HepG2 (cell line): ENCODE data around the gene POLE. TPM values are rescaled to one million over a fixed set of nuclear protein-coding genes. Genes with fewer than 3 reads are reported as not detected.

Experiments used
- ATAC-seq: fragments of 200-7000 bp; cut with Tn5 transposase; 3 replicates; pipeline ENCODE4 v1.9.1; 2020; ENCODE audit warnings: mild to moderate bottlenecking, moderate library complexity
- BruUV-seq: library from RNA; stranded (reverse); fragments of 400-500 nt; replicated peaks from 2 replicates; lab custom pipeline; 2021; lab: Mats Ljungman, UMichigan
- CTCF ChIA-PET: fragments of 300-600 bp; formaldehyde crosslinking; extraction: SDS; loops from one replicate; lab custom pipeline; 2021; ENCODE audit warnings: low total read pairs, inconsistent platforms, low intra/inter-chr PET ratio; lab: Yijun Ruan, JAX
- POLR2A ChIA-PET: fragments of 350-600 bp; sonication (Branson Sonifier 250); formaldehyde crosslinking; loops from one replicate; lab custom pipeline; 2020; ENCODE audit warnings: antibody characterized with exemption, inconsistent platforms; lab: Yijun Ruan, JAX
- DNase-seq: peaks from one replicate; pipeline ENCODE4 v3.0.0-alpha.2; 2015; ENCODE audit warnings: low spot score
- FAIRE-seq: peaks from 3 replicates; lab custom pipeline; 2011; peaks lifted over from hg19 to GRCh38; lab: Jason Lieb, UNC
- H2AFZ ChIP-seq: one replicate; pipeline ENCODE4 v1.6.1; 2011; ENCODE audit warnings: low read length, inconsistent platforms
- H3K27ac ChIP-seq: fragments of 300-600 bp; 3 replicates; pipeline ENCODE4 v1.8.0; 2011; ENCODE audit warnings: mixed run types, mild to moderate bottlenecking, mixed read lengths, low read length, inconsistent platforms; ENCODE audit not compliant: insufficient read depth; ENCODE audit errors: extremely low read length
- H3K27me3 ChIP-seq, 2 experiments: fragments of 200-600 bp in 1 of 2; 2 replicates in 1 of 2; 3 replicates in 1 of 2; pipeline versions ENCODE4 v1.6.0 to v1.8.0; 2011; ENCODE audit warnings: low read length in 2 of 2, mild to moderate bottlenecking in 2 of 2, moderate library complexity in 2 of 2, inconsistent platforms in 1 of 2; ENCODE audit not compliant: insufficient read depth in 2 of 2, control insufficient read depth in 1 of 2
- H3K36me3 ChIP-seq, 2 experiments: fragments of 200-600 bp in 1 of 2; replicated peaks in 1 of 2; 2 replicates in 1 of 2; 3 replicates in 1 of 2; pipeline versions ENCODE4 v1.5.1 to v1.8.0; 2011; ENCODE audit warnings: low read length in 2 of 2, inconsistent platforms in 1 of 2; ENCODE audit not compliant: insufficient read depth in 2 of 2, control insufficient read depth in 1 of 2
- H3K4me1 ChIP-seq: 2 replicates; pipeline ENCODE4 v1.5.1; 2012; ENCODE audit warnings: low read length, inconsistent platforms; ENCODE audit not compliant: insufficient read depth
- H3K4me2 ChIP-seq: 2 replicates; pipeline ENCODE4 v1.6.0; 2011; ENCODE audit warnings: low read depth, low read length, inconsistent platforms
- H3K4me3 ChIP-seq, 3 experiments: fragments of 200-600 bp in 1 of 3; sonication (generic), shearing (Covaris generic) in 1 of 3; replicated peaks in 1 of 3; 2 replicates each; pipeline ENCODE4 v1.5.1; 2011 to 2016; ENCODE audit warnings: low read length in 3 of 3, inconsistent platforms in 2 of 3, low read depth in 2 of 3, mild to moderate bottlenecking in 2 of 3, control low read depth in 1 of 3, mixed read lengths in 1 of 3; ENCODE audit not compliant: insufficient read depth in 1 of 3
- H3K79me2 ChIP-seq: one replicate; pipeline ENCODE4 v1.6.1; 2011; ENCODE audit warnings: low read length, inconsistent platforms; ENCODE audit not compliant: insufficient read depth
- H3K9ac ChIP-seq: 2 replicates; pipeline ENCODE4 v1.6.0; 2011; ENCODE audit warnings: mild to moderate bottlenecking, low read depth, low read length, inconsistent platforms; ENCODE audit not compliant: insufficient read depth
- H3K9me3 ChIP-seq: 2 replicates; pipeline ENCODE4 v1.5.1; 2012; ENCODE audit warnings: mild to moderate bottlenecking, low read length
- H4K20me1 ChIP-seq: 2 replicates; pipeline ENCODE4 v1.6.0; 2011; ENCODE audit warnings: inconsistent platforms, mild to moderate bottlenecking, low read length, moderate library complexity; ENCODE audit not compliant: insufficient read depth
- HNRNPK ChIP-seq: fragments of 200-400 bp; formaldehyde crosslinking; IDR thresholded peaks from 2 replicates; pipeline ENCODE4 v1.6.1; 2018; ENCODE audit warnings: low read length, low read depth, moderate library complexity, mild to moderate bottlenecking; ENCODE audit not compliant: poor library complexity, severe bottlenecking
- HNRNPL ChIP-seq: fragments of 200-400 bp; formaldehyde crosslinking; IDR thresholded peaks from 2 replicates; pipeline ENCODE4 v1.6.1; 2017; ENCODE audit warnings: mild to moderate bottlenecking, low read depth, low read length
- NFIC ChIP-seq: IDR thresholded peaks from 2 replicates; pipeline ENCODE4 v1.6.1; 2012; ENCODE audit warnings: mild to moderate bottlenecking, low read length, inconsistent platforms
- NR2C2 ChIP-seq: sonication (generic); formaldehyde crosslinking; IDR thresholded peaks from 2 replicates; pipeline ENCODE4 v1.4.0; 2020; ENCODE audit warnings: missing genetic modification reagents, mild to moderate bottlenecking, moderate library complexity, borderline replicate concordance
- PCBP1 ChIP-seq: fragments of 200-400 bp; formaldehyde crosslinking; IDR thresholded peaks from 2 replicates; pipeline ENCODE4 v1.6.1; 2017; ENCODE audit warnings: mild to moderate bottlenecking, low read depth, low read length, borderline replicate concordance
- PCBP2 ChIP-seq: fragments of 200-400 bp; formaldehyde crosslinking; optimal IDR thresholded peaks from 2 replicates; pipeline ENCODE3; 2018; ENCODE audit warnings: low read length, low read depth; ENCODE audit not compliant: poor library complexity, severe bottlenecking
- RBM22 ChIP-seq: fragments of 200-400 bp; formaldehyde crosslinking; optimal IDR thresholded peaks from 2 replicates; pipeline ENCODE3; 2017; ENCODE audit warnings: mild to moderate bottlenecking, low read length, moderate library complexity
- SALL2 ChIP-seq: sonication (generic); formaldehyde crosslinking; IDR thresholded peaks from 2 replicates; pipeline ENCODE4 v1.8.1; 2023; ENCODE audit warnings: mild to moderate bottlenecking, missing genetic modification reagents, inconsistent platforms
- TBL1XR1 ChIP-seq: fragments of 150-350 bp; IDR thresholded peaks from 2 replicates; pipeline ENCODE4 v1.6.1; 2014; ENCODE audit warnings: borderline replicate concordance, low read length; ENCODE audit not compliant: partially characterized antibody
- ZFY ChIP-seq: sonication (generic); formaldehyde crosslinking; IDR thresholded peaks from 2 replicates; pipeline ENCODE4 v1.4.0; 2020; ENCODE audit warnings: missing genetic modification reagents
- ZNF674 ChIP-seq: sonication (generic); formaldehyde crosslinking; IDR thresholded peaks from 2 replicates; pipeline ENCODE4 v1.5.0; 2020; ENCODE audit warnings: low read depth, mild to moderate bottlenecking, missing genetic modification reagents
- ZNF761 ChIP-seq: sonication (generic); formaldehyde crosslinking; conservative IDR thresholded peaks from 2 replicates; pipeline ENCODE4 v1.4.0; 2020; ENCODE audit warnings: mild to moderate bottlenecking, missing genetic modification reagents
- WGBS: methylation state at CpG from one replicate; pipeline ENCODE4 v1.1.6; 2017; ENCODE audit warnings: low lambda C conversion rate; 5-methylcytosine and 5-hydroxymethylcytosine counted together
- in situ Hi-C: cut with HindIII; loops from 2 replicates; pipeline ENCODE4 v1.10.0; 2017; ENCODE audit warnings: low pct_unique_long_range_greater_than_20kb; ENCODE audit not compliant: extremely low pct_ligation_motif_present
- intact Hi-C: fragments of 100-400 bp; cut with micrococcal nuclease; formaldehyde crosslinking; loops from one replicate; pipeline ENCODE4 v1.10.0; 2022; ENCODE audit not compliant: unreplicated experiment
- polyA plus RNA-seq, 8 experiments: library from polyadenylated mRNA; depleted of rRNA in 3 of 8; stranded (reverse) in 7 of 8; unstranded in 1 of 8; fragments of >200 nt; fragmentation: Illumina TruSeq in 4 of 8; extraction: Trizol in 4 of 8; gene quantifications; 2 replicates each; pipeline versions ENCODE4 v1.2.1 to v1.2.3, GENCODE V29; 2011 to 2016; ENCODE audit warnings: low read depth in 4 of 8, missing spikeins in 1 of 8, mixed read lengths in 1 of 8; ENCODE audit not compliant: insufficient read depth in 1 of 8
- total RNA-seq, 5 experiments: library from RNA; depleted of rRNA; stranded (reverse); fragments of >200 nt; fragmentation: Illumina TruSeq; extraction: Trizol; gene quantifications; 2 replicates each; pipeline ENCODE4 v1.2.3, GENCODE V29; 2016; ENCODE audit warnings: low read depth in 1 of 5
- TF ChIP-seq, protein P1 (sequence below): sonication (generic); formaldehyde crosslinking; IDR thresholded peaks from 2 replicates; pipeline ENCODE4 v1.4.0; 2020; ENCODE audit warnings: missing genetic modification reagents; ENCODE audit errors: not compliant biosample characterization
- TF ChIP-seq, protein P2 (sequence below): sonication (generic); formaldehyde crosslinking; IDR thresholded peaks from 2 replicates; pipeline ENCODE4 v1.4.0; 2020; ENCODE audit warnings: missing genetic modification reagents
- TF ChIP-seq, protein P3 (sequence below): sonication (generic); formaldehyde crosslinking; IDR thresholded peaks from 2 replicates; pipeline ENCODE4 v1.5.1; 2020; ENCODE audit warnings: missing genetic modification reagents, mild to moderate bottlenecking, borderline replicate concordance

The POLE gene
- total and polyA plus RNA-seq, 2 of the 13 experiments (the other 11 are each of a cell fraction or from before 2014, with no cell fraction given): 25.3 to 52.2 TPM

DNA sequence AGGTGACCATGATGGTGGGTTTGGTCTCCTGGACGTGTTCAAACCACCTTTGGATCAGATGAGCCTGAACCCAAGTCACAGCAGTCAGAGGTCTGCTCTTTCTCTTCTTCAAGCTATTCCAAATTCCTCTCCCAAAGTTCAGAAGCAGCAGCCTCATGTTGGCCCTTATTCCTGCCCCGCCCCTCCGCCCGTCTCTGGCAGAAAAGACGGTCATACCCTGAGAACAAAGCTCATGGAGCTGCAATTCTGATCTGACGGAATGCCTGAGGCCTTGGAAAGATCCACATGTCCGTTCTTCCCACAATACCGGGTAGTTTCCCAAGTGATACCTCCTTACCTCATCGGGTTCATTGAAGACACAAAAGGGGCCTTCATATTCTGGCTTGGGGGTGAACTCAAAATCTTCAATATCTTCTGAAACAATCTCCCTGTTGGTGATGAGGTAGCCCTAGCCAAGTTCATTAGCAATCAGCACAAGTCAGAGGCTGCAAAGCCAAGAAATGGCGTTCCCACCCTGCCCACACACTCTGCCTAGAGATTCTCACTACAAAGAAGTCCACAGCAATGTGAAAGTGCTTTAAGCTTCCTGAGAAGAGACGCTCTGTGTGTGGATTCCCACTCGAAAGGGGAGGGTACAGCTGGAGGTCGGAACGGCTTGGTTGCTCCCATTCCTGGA, 11.2 kb downstream of the POLE start (continued):
- TF ChIP-seq TBL1XR1 (no peak), ZNF761 (no peak)

DNA sequence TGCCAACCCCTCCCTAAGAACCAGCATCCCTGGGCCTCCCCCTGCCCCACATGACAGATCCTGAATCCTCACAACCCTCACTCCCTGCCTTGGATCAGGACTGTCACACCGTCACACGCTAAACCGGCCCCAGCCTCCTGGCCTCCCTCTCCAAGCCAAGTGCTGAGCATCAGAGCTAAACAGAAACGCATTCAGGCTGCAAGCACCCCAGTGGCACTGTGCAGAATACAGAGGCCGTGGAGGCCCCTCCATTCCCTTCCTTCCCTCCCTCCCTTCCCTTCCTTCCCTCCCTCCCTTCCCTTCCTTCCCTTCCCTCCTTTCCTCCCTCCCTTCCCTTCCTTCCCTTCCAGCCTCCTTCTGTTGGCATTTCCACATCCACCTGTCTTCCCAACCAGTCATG, 12.6 kb downstream of the POLE start:
- Histone ChIP-seq H3K27me3 (no peaks in the 10 kb centered on the region), H3K4me3 (no peak overlapping the region), H2AFZ (no peak overlapping the region), H3K9ac (no peak overlapping the region), H3K36me3 (peaks cover 26 to 77% of the 10 kb centered on the region in 2 experiments), H3K9me3 (no peaks in the 10 kb centered on the region), H3K4me1 (no peaks in the 10 kb centered on the region), H3K79me2 (peaks cover 4% of the 10 kb centered on the region), H4K20me1 (no peaks in the 10 kb centered on the region), H3K4me2 (no peak overlapping the region), H3K27ac (no peak overlapping the region)
- intact Hi-C loops (no loop called here), in situ Hi-C loops (no loop called here)
- POLR2A ChIA-PET: no interaction called here
- no peak for DNase-seq
- 97% methylated on average over 5 of the region's 5 CpGs for WGBS
- FAIRE-seq: no peak
- no TSS peak for BruUV-seq
- no peak for ATAC-seq
- no peak for TF ChIP-seq NFIC
- peak; percentile 36 for TF ChIP-seq RBM22
- 0 out of 2 replicates have a peak, but pooled peaks have one; percentile 65 for TF ChIP-seq PCBP1
- TF ChIP-seq ZFY (CRISPR knock-in tag): no peak
- TF ChIP-seq HNRNPK: peak; percentile 68
- TF ChIP-seq, protein P1, sequence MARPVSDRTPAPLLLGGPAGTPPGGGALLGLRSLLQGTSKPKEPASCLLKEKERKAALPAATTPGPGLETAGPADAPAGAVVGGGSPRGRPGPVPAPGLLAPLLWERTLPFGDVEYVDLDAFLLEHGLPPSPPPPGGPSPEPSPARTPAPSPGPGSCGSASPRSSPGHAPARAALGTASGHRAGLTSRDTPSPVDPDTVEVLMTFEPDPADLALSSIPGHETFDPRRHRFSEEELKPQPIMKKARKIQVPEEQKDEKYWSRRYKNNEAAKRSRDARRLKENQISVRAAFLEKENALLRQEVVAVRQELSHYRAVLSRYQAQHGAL: no peak
- no peak for TF ChIP-seq HNRNPL
- TF ChIP-seq ZNF674 (CRISPR knock-in tag): no peak
- peak; percentile 66 for TF ChIP-seq PCBP2
- no peak for TF ChIP-seq NR2C2 (CRISPR knock-in tag)
- TF ChIP-seq, protein P2, sequence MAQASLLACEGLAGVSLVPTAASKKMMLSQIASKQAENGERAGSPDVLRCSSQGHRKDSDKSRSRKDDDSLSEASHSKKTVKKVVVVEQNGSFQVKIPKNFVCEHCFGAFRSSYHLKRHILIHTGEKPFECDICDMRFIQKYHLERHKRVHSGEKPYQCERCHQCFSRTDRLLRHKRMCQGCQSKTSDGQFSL: no peak
- TF ChIP-seq, protein P3, sequence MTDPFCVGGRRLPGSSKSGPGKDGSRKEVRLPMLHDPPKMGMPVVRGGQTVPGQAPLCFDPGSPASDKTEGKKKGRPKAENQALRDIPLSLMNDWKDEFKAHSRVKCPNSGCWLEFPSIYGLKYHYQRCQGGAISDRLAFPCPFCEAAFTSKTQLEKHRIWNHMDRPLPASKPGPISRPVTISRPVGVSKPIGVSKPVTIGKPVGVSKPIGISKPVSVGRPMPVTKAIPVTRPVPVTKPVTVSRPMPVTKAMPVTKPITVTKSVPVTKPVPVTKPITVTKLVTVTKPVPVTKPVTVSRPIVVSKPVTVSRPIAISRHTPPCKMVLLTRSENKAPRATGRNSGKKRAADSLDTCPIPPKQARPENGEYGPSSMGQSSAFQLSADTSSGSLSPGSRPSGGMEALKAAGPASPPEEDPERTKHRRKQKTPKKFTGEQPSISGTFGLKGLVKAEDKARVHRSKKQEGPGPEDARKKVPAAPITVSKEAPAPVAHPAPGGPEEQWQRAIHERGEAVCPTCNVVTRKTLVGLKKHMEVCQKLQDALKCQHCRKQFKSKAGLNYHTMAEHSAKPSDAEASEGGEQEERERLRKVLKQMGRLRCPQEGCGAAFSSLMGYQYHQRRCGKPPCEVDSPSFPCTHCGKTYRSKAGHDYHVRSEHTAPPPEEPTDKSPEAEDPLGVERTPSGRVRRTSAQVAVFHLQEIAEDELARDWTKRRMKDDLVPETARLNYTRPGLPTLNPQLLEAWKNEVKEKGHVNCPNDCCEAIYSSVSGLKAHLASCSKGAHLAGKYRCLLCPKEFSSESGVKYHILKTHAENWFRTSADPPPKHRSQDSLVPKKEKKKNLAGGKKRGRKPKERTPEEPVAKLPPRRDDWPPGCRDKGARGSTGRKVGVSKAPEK (CRISPR knock-in tag): no peak
- no peak for TF ChIP-seq SALL2 (CRISPR knock-in tag)
- CTCF ChIA-PET: no interaction called here
